B cell (primary cell): Measurements from ENCODE around the gene ADRA1B. TPM values are rescaled to one million over a fixed set of nuclear protein-coding genes. Genes with fewer than 3 reads are reported as not detected.

Experiments used
- ATAC-seq: fragments of 200-7000 bp; cut with Tn5 transposase; one replicate; pipeline ENCODE4 v1.10.0; 2021; ENCODE audit warnings: low read depth, mild to moderate bottlenecking, moderate number of reproducible peaks, moderate library complexity
- CTCF ChIA-PET: fragments of 350-600 bp; sonication (Branson Sonifier 250); formaldehyde crosslinking; loops from one replicate; lab custom pipeline; 2021; ENCODE audit warnings: antibody characterized with exemption, inconsistent platforms; lab: Charles Lee
- POLR2A ChIA-PET: fragments of 350-600 bp; sonication (Branson Sonifier 250); formaldehyde crosslinking; loops from one replicate; lab custom pipeline; 2021; ENCODE audit warnings: antibody characterized with exemption; lab: Charles Lee
- DNase-seq: peaks from one replicate; pipeline ENCODE4 v3.0.0; 2013
- H2AFZ ChIP-seq: 2 replicates; pipeline ENCODE4 v1.6.1; 2012; ENCODE audit warnings: mild to moderate bottlenecking, low read depth, low read length; ENCODE audit not compliant: insufficient read depth, poor library complexity, severe bottlenecking
- H3K27ac ChIP-seq, 2 donors: 1 replicate in 1 of 2; 2 replicates in 1 of 2; pipeline ENCODE4 v1.5.1; 2012 to 2013; ENCODE audit warnings: low read length in 2 of 2, mild to moderate bottlenecking in 2 of 2, moderate library complexity in 1 of 2
- H3K27me3 ChIP-seq, 4 experiments: fragments of 200-600 bp in 1 of 4; sonication (generic) in 1 of 4; replicated peaks in 1 of 4; 1 replicate in 2 of 4; 2 replicates in 2 of 4; pipeline versions ENCODE4 v1.6.1 to v1.7.0; 2013 to 2016; ENCODE audit warnings: low read length in 3 of 4, mild to moderate bottlenecking in 2 of 4, mixed read lengths in 1 of 4, moderate library complexity in 1 of 4; ENCODE audit not compliant: insufficient read depth in 4 of 4, control insufficient read depth in 3 of 4; ENCODE audit errors: control extremely low read depth in 1 of 4
- H3K36me3 ChIP-seq, 2 experiments: replicated peaks in 1 of 2; 1 replicate in 1 of 2; 2 replicates in 1 of 2; pipeline versions ENCODE4 v1.6.1 to v1.7.1; 2013; ENCODE audit warnings: low read length in 1 of 2; ENCODE audit not compliant: insufficient read depth in 2 of 2, control insufficient read depth in 1 of 2; ENCODE audit errors: control extremely low read depth in 1 of 2, extremely low read depth in 1 of 2
- H3K4me1 ChIP-seq, 2 donors: fragments of 200-600 bp in 1 of 2; sonication (generic) in 1 of 2; 1 replicate in 1 of 2; 2 replicates in 1 of 2; pipeline versions ENCODE4 v1.5.1 to v1.6.1; 2013 to 2017; ENCODE audit warnings: low read length in 2 of 2; ENCODE audit not compliant: control insufficient read depth in 2 of 2, insufficient read depth in 2 of 2
- H3K4me2 ChIP-seq: replicated peaks from 2 replicates; pipeline ENCODE3; 2012; ENCODE audit warnings: mild to moderate bottlenecking, low read depth, low read length; ENCODE audit not compliant: poor library complexity, severe bottlenecking
- H3K4me3 ChIP-seq, 5 experiments: fragments of 200-600 bp in 1 of 5; sonication (generic) in 1 of 5; 1 replicate in 3 of 5; 2 replicates in 2 of 5; pipeline versions ENCODE4 v1.5.1 to v1.7.0; 2011 to 2016; ENCODE audit warnings: low read length in 4 of 5, mild to moderate bottlenecking in 4 of 5, low read depth in 2 of 5, control low read depth in 1 of 5, moderate library complexity in 1 of 5; ENCODE audit not compliant: insufficient read depth in 1 of 5; ENCODE audit errors: control extremely low read depth in 1 of 5, extremely low read depth in 1 of 5
- H3K79me2 ChIP-seq: fragments of 200-600 bp; sonication (generic); one replicate; pipeline ENCODE4 v1.6.0; 2016; ENCODE audit warnings: low read length; ENCODE audit not compliant: control insufficient read depth, insufficient read depth
- H3K9ac ChIP-seq: fragments of 200-600 bp; sonication (generic); 2 replicates; pipeline ENCODE4 v1.6.1; 2017; ENCODE audit warnings: mild to moderate bottlenecking, low read length, moderate library complexity
- H3K9me3 ChIP-seq, 3 donors: one replicate each; pipeline versions ENCODE4 v1.6.1 to v1.7.1; 2013; ENCODE audit warnings: low read length in 2 of 3; ENCODE audit not compliant: control insufficient read depth in 2 of 3, insufficient read depth in 1 of 3; ENCODE audit errors: control extremely low read depth in 1 of 3
- H4K20me1 ChIP-seq: 2 replicates; pipeline ENCODE4 v1.6.0; 2012; ENCODE audit warnings: mild to moderate bottlenecking, low read length; ENCODE audit not compliant: insufficient read depth, control insufficient read depth, poor library complexity, severe bottlenecking
- H3K27ac Mint-ChIP-seq: one replicate; pipeline ENCODE4 v1.8.0; 2021; ENCODE audit warnings: mixed read lengths
- H3K27me3 Mint-ChIP-seq: one replicate; pipeline ENCODE4 v1.8.0; 2021; ENCODE audit warnings: mixed read lengths
- H3K4me1 Mint-ChIP-seq: one replicate; pipeline ENCODE4 v1.8.0; 2021; ENCODE audit warnings: mixed read lengths
- H3K4me3 Mint-ChIP-seq: one replicate; pipeline ENCODE4 v1.8.0; 2021; ENCODE audit warnings: mixed read lengths
- H3K9me3 Mint-ChIP-seq: one replicate; pipeline ENCODE4 v1.8.0; 2022; ENCODE audit warnings: mixed read lengths; ENCODE audit not compliant: insufficient read depth
- CTCF ChIP-seq: fragments of 200-600 bp; IDR thresholded peaks from one replicate; pipeline ENCODE4 v1.8.0; 2022; ENCODE audit warnings: antibody characterized with exemption, mild to moderate bottlenecking
- EZH2 ChIP-seq: IDR thresholded peaks from 2 replicates; pipeline ENCODE4 v1.6.1; 2012; ENCODE audit warnings: borderline replicate concordance, low read depth, mild to moderate bottlenecking, moderate library complexity, low read length; ENCODE audit not compliant: insufficient read depth, poor library complexity, severe bottlenecking
- WGBS: methylation state at CpG from one replicate; pipeline ENCODE4 v1.1.5; 2013; ENCODE audit warnings: missing lambda C conversion rate; ENCODE audit not compliant: insufficient coverage; 5-methylcytosine and 5-hydroxymethylcytosine counted together
- intact Hi-C: fragments of 100-400 bp; cut with micrococcal nuclease; formaldehyde crosslinking; loops from one replicate; pipeline ENCODE4 v1.10.0; 2022
- polyA minus RNA-seq: library from RNA; depleted of rRNA, polyadenylated mRNA; stranded (reverse); fragments of >200 nt; gene quantifications from 2 replicates; pipeline ENCODE4 v1.2.3, GENCODE V29; 2012
- polyA plus RNA-seq: library from polyadenylated mRNA; depleted of rRNA; stranded (reverse); fragments of >200 nt; gene quantifications from 2 replicates; pipeline ENCODE4 v1.2.3, GENCODE V29; 2012
- total RNA-seq, 2 donors: library from RNA; stranded (reverse); fragments of 120-200 nt in 1 of 2; gene quantifications; 1 replicate in 1 of 2; 2 replicates in 1 of 2; pipeline versions ENCODE4 v1.2.3 to v1.2.4, GENCODE V29; 2013 to 2022

ADRA1B gene
- total RNA-seq (not detected in 2 replicates), polyA plus RNA-seq (0.04 TPM in 1 of 2 replicates, not detected in the other), polyA minus RNA-seq (0.21 TPM in 1 of 2 replicates, not detected in the other)
- total RNA-seq (2013): not detected

- H3K4me1 ChIP-seq: peaks cover 10 to 15% of the 10 kb centered on the region in 2 donors
- CTCF ChIA-PET: interaction anchor here (0.7 to 8.8 kb wide), 10 partner anchors 9 to 760 kb away, joined by 3 to 60 read pairs (median 4); no protein-coding TSS in a partner anchor
- peak within 1 kb of the TSS; percentile 80 for H3K4me3 Mint-ChIP-seq
- POLR2A ChIA-PET: no interaction called here
- H3K4me1 Mint-ChIP-seq: peaks cover 16% of the 10 kb centered on the region
- no peaks in the 10 kb centered on the region for H3K9me3 ChIP-seq
- no peaks in the 10 kb centered on the region for H3K79me2 ChIP-seq
- H3K9ac ChIP-seq: peak within 1 kb of the TSS; percentile 45
- peak; percentile 65 for DNase-seq
- H3K36me3 ChIP-seq: no peaks in the 10 kb centered on the region
- intact Hi-C loops: loop anchor here (1.0 to 10.0 kb wide), 6 partner anchors 71 to 761 kb away; partner anchors contain the start of gene IL12B
- H3K27me3 ChIP-seq: peaks cover 0 to 43% (median 19%) of the 10 kb centered on the region in 4 experiments
- peak; percentile 90 for ATAC-seq
- H2AFZ ChIP-seq: peak within 1 kb of the TSS; percentile 54
- peak within 1 kb of the TSS in 2 of 5 experiments; percentile 29 to 48 for H3K4me3 ChIP-seq
- no peak within 1 kb of the TSS for H3K27ac ChIP-seq
- WGBS: 2% methylated on average over 69 of the region's 81 CpGs
- H3K27me3 Mint-ChIP-seq: peaks cover 51% of the 10 kb centered on the region
- H3K4me2 ChIP-seq: peak within 1 kb of the TSS; percentile 80
- TF ChIP-seq EZH2 (no peak), CTCF (peak; percentile 66)
- no peaks in the 10 kb centered on the region for H4K20me1 ChIP-seq
- no peak within 1 kb of the TSS for H3K27ac Mint-ChIP-seq
- no peaks in the 10 kb centered on the region for H3K9me3 Mint-ChIP-seq
Observed at GRCh38 chr5:159915904-159916840, at the start of gene ADRA1B. Gene ADRA1B (plus strand): TSS chr5:159916482. CDS start chr5:159916906, 424 bp downstream.

- DNase-seq: no peak
Observed at GRCh38 chr5:159873680-159874079, 42.6 kb upstream of the ADRA1B start.

More at GRCh38 chr5:159873680-159874079, 42.6 kb upstream of the ADRA1B start:
- TF ChIP-seq CTCF: no peak
- TF ChIP-seq EZH2: no peak
- H4K20me1 ChIP-seq: no peaks in the 10 kb centered on the region
- H3K4me1 ChIP-seq: no peaks in the 10 kb centered on the region
- H3K9ac ChIP-seq: no peak overlapping the region
- no peaks in the 10 kb centered on the region for H3K9me3 Mint-ChIP-seq
- no peak overlapping the region for H3K27ac Mint-ChIP-seq
- ChIA-PET POLR2A (no interaction called here), CTCF (no interaction called here)
- H3K27ac ChIP-seq: no peak overlapping the region
- H3K4me3 Mint-ChIP-seq: no peak overlapping the region
- H3K4me2 ChIP-seq: no peak overlapping the region
- peaks cover 58% of the 10 kb centered on the region for H3K27me3 Mint-ChIP-seq
- H3K36me3 ChIP-seq: no peaks in the 10 kb centered on the region
- intact Hi-C loops: no loop called here
- H3K27me3 ChIP-seq: peaks cover 0 to 3% (median 1%) of the 10 kb centered on the region in 4 experiments
- H3K4me1 Mint-ChIP-seq: no peaks in the 10 kb centered on the region
- H3K4me3 ChIP-seq: no peak overlapping the region
- no peaks in the 10 kb centered on the region for H3K79me2 ChIP-seq
- no peak overlapping the region for H2AFZ ChIP-seq
- ATAC-seq: no peak
- H3K9me3 ChIP-seq: no peaks in the 10 kb centered on the region
- WGBS: no CpG with 5 or more reads among the region's 2 CpGs
